NCI-H2171 treated with DMSO at 0.1 percent for 48 hours (cell line): ENCODE results near the gene C10orf143.
A peak's percentile ranks its signal among the peaks of the same experiment; 100 is the strongest.
"Not testable (repeated sequence)": the region's sequence is repeated elsewhere in the genome, so short reads cannot be mapped to it uniquely, and the experiment has no call there.

Experiments
- DNase-seq: peaks from one replicate; lab custom pipeline; 2025; lab: John Stamatoyannopoulos, UW

Gene C10orf143

GRCh38 chr10:130111113-130111851 lies 652 bp upstream of the C10orf143 start:
- DNase-seq: peak; percentile 93

GRCh38 chr10:130109796-130110245 lies 809 bp downstream of the C10orf143 start:
- DNase-seq: peak; percentile 79

GRCh38 chr10:130108934-130109604 lies 1.6 kb downstream of the C10orf143 start:
- DNase-seq: no peak

GRCh38 chr10:130108146-130108545 lies 2.5 kb downstream of the C10orf143 start:
- not testable (repeated sequence) for DNase-seq

- DNase-seq: no peak
Measured at GRCh38 chr10:130105724-130106123, 4.9 kb downstream of the C10orf143 start.

GRCh38 chr10:130099344-130099743 lies 11.3 kb downstream of the C10orf143 start:
- DNase-seq: no peak

GRCh38 chr10:130090565-130090964 lies 20.1 kb downstream of the C10orf143 start:
- not testable (repeated sequence) for DNase-seq

- DNase-seq: no peak
Measured at GRCh38 chr10:130080461-130080814, 30.2 kb downstream of the C10orf143 start.

GRCh38 chr10:130079614-130080460 lies 30.8 kb downstream of the C10orf143 start:
- DNase-seq: no peak

GRCh38 chr10:130078120-130078519 lies 32.5 kb downstream of the C10orf143 start:
- DNase-seq: no peak

- DNase-seq: no peak
Measured at GRCh38 chr10:130076681-130077080, 33.9 kb downstream of the C10orf143 start.

GRCh38 chr10:130074639-130075038 lies 36.0 kb downstream of the C10orf143 start:
- DNase-seq: no peak

GRCh38 chr10:130073912-130074311 lies 36.7 kb downstream of the C10orf143 start:
- DNase-seq: no peak

GRCh38 chr10:130072247-130072646 lies 38.4 kb downstream of the C10orf143 start:
- no peak for DNase-seq

GRCh38 chr10:130067893-130068292 lies 42.7 kb downstream of the C10orf143 start:
- no peak for DNase-seq

- no peak for DNase-seq
Measured at GRCh38 chr10:130066743-130067142, 43.9 kb downstream of the C10orf143 start.

- no peak for DNase-seq
Measured at GRCh38 chr10:130065251-130065650, 45.4 kb downstream of the C10orf143 start.

- no peak for DNase-seq
Measured at GRCh38 chr10:130064783-130065182, 45.8 kb downstream of the C10orf143 start.

- no peak for DNase-seq
Measured at GRCh38 chr10:130062976-130063375, 47.7 kb downstream of the C10orf143 start.

- DNase-seq: no peak
Measured at GRCh38 chr10:130062201-130062600, 48.4 kb downstream of the C10orf143 start.

- no peak for DNase-seq
Measured at GRCh38 chr10:130061760-130062159, 48.9 kb downstream of the C10orf143 start.

- no peak for DNase-seq
Measured at GRCh38 chr10:130054021-130054420, 56.6 kb downstream of the C10orf143 start.

GRCh38 chr10:130053561-130053960 lies 57.1 kb downstream of the C10orf143 start:
- no peak for DNase-seq
